WTC11 (cell line): ENCODE data around the gene SPSB3. TPM values are rescaled to one million over a fixed set of nuclear protein-coding genes. Genes with fewer than 3 reads are reported as not detected.

Source experiments
- ATAC-seq: fragments of 200-7000 bp; cut with Tn5 transposase; 2 replicates; pipeline ENCODE4 v1.10.0; 2021; ENCODE audit warnings: mild to moderate bottlenecking, moderate library complexity
- CTCF ChIA-PET: fragments of 300-600 bp; sonication (Branson Sonifier 250); formaldehyde crosslinking; loops from one replicate; lab custom pipeline; 2021; ENCODE audit warnings: antibody characterized with exemption; lab: Charles Lee
- POLR2A ChIA-PET: fragments of 350-600 bp; sonication (Branson Sonifier 250); formaldehyde crosslinking; loops from one replicate; lab custom pipeline; 2021; ENCODE audit warnings: antibody characterized with exemption; lab: Charles Lee
- DNase-seq: peaks from one replicate; pipeline ENCODE4 v3.0.0; 2021; ENCODE audit warnings: low spot score
- H3K27ac Mint-ChIP-seq: 2 replicates; pipeline ENCODE4 v1.8.0; 2021; ENCODE audit warnings: mixed read lengths
- H3K27me3 Mint-ChIP-seq: 2 replicates; pipeline ENCODE4 v1.8.0; 2021; ENCODE audit warnings: low read depth, mild to moderate bottlenecking, moderate library complexity, mixed read lengths
- H3K36me3 Mint-ChIP-seq: 2 replicates; pipeline ENCODE4 v1.8.0; 2021; ENCODE audit warnings: mixed read lengths
- H3K4me1 Mint-ChIP-seq: 2 replicates; pipeline ENCODE4 v1.8.0; 2022; ENCODE audit warnings: mixed read lengths
- H3K4me3 Mint-ChIP-seq: 2 replicates; pipeline ENCODE4 v1.8.0; 2021; ENCODE audit warnings: mild to moderate bottlenecking, moderate library complexity, mixed read lengths
- H3K9me3 Mint-ChIP-seq: 2 replicates; pipeline ENCODE4 v1.8.0; 2021; ENCODE audit warnings: mixed read lengths
- ATF3 ChIP-seq: sonication (generic); formaldehyde crosslinking; conservative IDR thresholded peaks from 2 replicates; pipeline ENCODE4 v1.8.1; 2022; ENCODE audit warnings: mild to moderate bottlenecking, missing genetic modification reagents
- CREM ChIP-seq: sonication (generic); formaldehyde crosslinking; IDR thresholded peaks from 2 replicates; pipeline ENCODE4 v1.8.1; 2022; ENCODE audit warnings: mild to moderate bottlenecking, missing genetic modification reagents, moderate library complexity
- CTCF ChIP-seq: fragments of 200-600 bp; IDR thresholded peaks from 2 replicates; pipeline ENCODE4 v1.8.0; 2022; ENCODE audit warnings: antibody characterized with exemption
- E2F4 ChIP-seq: sonication (generic); formaldehyde crosslinking; IDR thresholded peaks from 2 replicates; pipeline ENCODE4 v1.8.1; 2022; ENCODE audit warnings: low read depth, mild to moderate bottlenecking, moderate library complexity, missing genetic modification reagents, borderline replicate concordance
- ELF4 ChIP-seq: sonication (generic); formaldehyde crosslinking; IDR thresholded peaks from 2 replicates; pipeline ENCODE4 v1.8.1; 2022; ENCODE audit warnings: low read depth, mild to moderate bottlenecking, moderate library complexity, missing genetic modification reagents
- ETV6 ChIP-seq: sonication (generic); formaldehyde crosslinking; IDR thresholded peaks from 2 replicates; pipeline ENCODE4 v1.8.1; 2022; ENCODE audit warnings: mild to moderate bottlenecking, missing genetic modification reagents
- FOXK1 ChIP-seq: sonication (generic); formaldehyde crosslinking; IDR thresholded peaks from 2 replicates; pipeline ENCODE4 v1.8.0; 2022; ENCODE audit warnings: mild to moderate bottlenecking, moderate library complexity, missing genetic modification reagents
- FOXP4 ChIP-seq: sonication (generic); formaldehyde crosslinking; IDR thresholded peaks from 2 replicates; pipeline ENCODE4 v1.8.0; 2022; ENCODE audit warnings: mild to moderate bottlenecking, missing genetic modification reagents
- MLX ChIP-seq: sonication (generic); formaldehyde crosslinking; IDR thresholded peaks from 2 replicates; pipeline ENCODE4 v1.8.1; 2023; ENCODE audit warnings: mild to moderate bottlenecking, missing genetic modification reagents, moderate library complexity
- MXD4 ChIP-seq: fragments of 250-450 bp; sonication (Bioruptor Pico); IDR thresholded peaks from 2 replicates; pipeline ENCODE4 v1.8.0; 2021; ENCODE audit warnings: mild to moderate bottlenecking, moderate library complexity, borderline replicate concordance
- NFYB ChIP-seq: sonication (generic); formaldehyde crosslinking; conservative IDR thresholded peaks from 2 replicates; pipeline ENCODE4 v1.8.0; 2022; ENCODE audit warnings: low read depth, missing genetic modification reagents
- NR1H2 ChIP-seq: sonication (generic); formaldehyde crosslinking; IDR thresholded peaks from 2 replicates; pipeline ENCODE4 v1.9.0; 2021; ENCODE audit warnings: mild to moderate bottlenecking, moderate library complexity, missing genetic modification reagents
- PREB ChIP-seq: sonication (generic); formaldehyde crosslinking; IDR thresholded peaks from 2 replicates; pipeline ENCODE4 v1.8.1; 2022; ENCODE audit warnings: mild to moderate bottlenecking, missing genetic modification reagents, moderate library complexity, borderline replicate concordance
- RORB ChIP-seq: fragments of 250-450 bp; sonication (Bioruptor Pico); IDR thresholded peaks from 2 replicates; pipeline ENCODE4 v1.9.0; 2021; ENCODE audit warnings: mild to moderate bottlenecking
- SMAD4 ChIP-seq: sonication (generic); formaldehyde crosslinking; IDR thresholded peaks from 2 replicates; pipeline ENCODE4 v1.8.0; 2022; ENCODE audit warnings: mild to moderate bottlenecking, missing genetic modification reagents
- SOX15 ChIP-seq: fragments of 250-450 bp; sonication (Bioruptor Pico); IDR thresholded peaks from 2 replicates; pipeline ENCODE4 v1.9.0; 2021; ENCODE audit warnings: mild to moderate bottlenecking
- SP1 ChIP-seq: sonication (generic); formaldehyde crosslinking; conservative IDR thresholded peaks from 2 replicates; pipeline ENCODE4 v1.8.1; 2022; ENCODE audit warnings: missing genetic modification reagents
- STAT6 ChIP-seq: sonication (generic); formaldehyde crosslinking; conservative IDR thresholded peaks from 2 replicates; pipeline ENCODE4 v1.8.1; 2023; ENCODE audit warnings: mild to moderate bottlenecking, low read depth, missing genetic modification reagents, moderate library complexity
- TEAD4 ChIP-seq: sonication (generic); formaldehyde crosslinking; IDR thresholded peaks from 2 replicates; pipeline ENCODE4 v1.8.0; 2022; ENCODE audit warnings: mild to moderate bottlenecking, missing genetic modification reagents
- USF1 ChIP-seq: sonication (generic); formaldehyde crosslinking; IDR thresholded peaks from 2 replicates; pipeline ENCODE4 v1.8.0; 2022; ENCODE audit warnings: mild to moderate bottlenecking, missing genetic modification reagents
- ZBTB21 ChIP-seq: sonication (generic); formaldehyde crosslinking; IDR thresholded peaks from 2 replicates; pipeline ENCODE4 v1.8.1; 2023; ENCODE audit warnings: mild to moderate bottlenecking, missing genetic modification reagents, borderline replicate concordance
- ZNF232 ChIP-seq: sonication (generic); formaldehyde crosslinking; IDR thresholded peaks from 2 replicates; pipeline ENCODE4 v1.8.0; 2022; ENCODE audit warnings: mild to moderate bottlenecking, missing genetic modification reagents
- ZNF263 ChIP-seq: sonication (generic); formaldehyde crosslinking; IDR thresholded peaks from 2 replicates; pipeline ENCODE4 v1.8.1; 2022; ENCODE audit warnings: low read depth, mild to moderate bottlenecking, moderate library complexity, missing genetic modification reagents
- ZNF423 ChIP-seq: fragments of 250-450 bp; sonication (Bioruptor Pico); IDR thresholded peaks from 2 replicates; pipeline ENCODE4 v2.1.2; 2022; ENCODE audit warnings: mild to moderate bottlenecking, moderate library complexity
- ZNF671 ChIP-seq: fragments of 250-450 bp; sonication (Bioruptor Pico); IDR thresholded peaks from 2 replicates; pipeline ENCODE4 v1.8.0; 2021; ENCODE audit warnings: mild to moderate bottlenecking
- total RNA-seq: library from RNA; stranded (reverse); gene quantifications from 3 replicates; pipeline ENCODE4 v1.2.3, GENCODE V29; 2021

The SPSB3 gene
- total RNA-seq, 1 experiment from 2014 or later = 32.8 TPM

- DNase-seq (no peak), ATAC-seq (no peak)
- POLR2A ChIA-PET = no interaction called here
- Mint-ChIP-seq H3K9me3 (no peaks in the 10 kb centered on the region), H3K27ac (no peak overlapping the region), H3K4me1 (no peaks in the 10 kb centered on the region), H3K36me3 (peaks cover 5% of the 10 kb centered on the region), H3K4me3 (no peak overlapping the region), H3K27me3 (no peaks in the 10 kb centered on the region)
- CTCF ChIA-PET = interaction anchor here (1.5 kb wide), 1 partner anchor 145 kb away, joined by 3 read pairs; no protein-coding TSS in a partner anchor
- TF ChIP-seq CTCF (no peak), SOX15 (CRISPR knock-in tag) (no peak), SP1 (no peak), TEAD4 (CRISPR knock-in tag) (no peak), STAT6 (CRISPR knock-in tag) (no peak), ELF4 (CRISPR knock-in tag) (no peak), ETV6 (CRISPR knock-in tag) (no peak), USF1 (CRISPR knock-in tag) (no peak), ZNF423 (no peak)
Observed at GRCh38 chr16:1787322-1788094, 5.1 kb upstream of the SPSB3 start.

- ATAC-seq (no peak), DNase-seq (no peak)
- H3K4me3 Mint-ChIP-seq = no peak overlapping the region
- H3K9me3 Mint-ChIP-seq = no peaks in the 10 kb centered on the region
- H3K27ac Mint-ChIP-seq = no peak overlapping the region
- POLR2A ChIA-PET = no interaction called here
- no peaks in the 10 kb centered on the region for H3K27me3 Mint-ChIP-seq
- CTCF ChIA-PET = no interaction called here
- TF ChIP-seq E2F4 (no peak), MXD4 (CRISPR knock-in tag) (no peak), ATF3 (CRISPR knock-in tag) (no peak), FOXK1 (CRISPR knock-in tag) (no peak), FOXP4 (CRISPR knock-in tag) (no peak), CREM (no peak), NFYB (CRISPR knock-in tag) (no peak), MLX (CRISPR knock-in tag) (no peak), PREB (no peak), TEAD4 (CRISPR knock-in tag) (no peak), ZNF671 (CRISPR knock-in tag) (no peak), RORB (CRISPR knock-in tag) (no peak), ZNF232 (CRISPR knock-in tag) (no peak), ZBTB21 (no peak), ZNF263 (CRISPR knock-in tag) (no peak), NR1H2 (CRISPR knock-in tag) (no peak), SP1 (no peak), SMAD4 (CRISPR knock-in tag) (no peak)
- H3K4me1 Mint-ChIP-seq = no peaks in the 10 kb centered on the region
- H3K36me3 Mint-ChIP-seq = peaks cover 5% of the 10 kb centered on the region
Observed at GRCh38 chr16:1787056-1787321, 4.6 kb upstream of the SPSB3 start.
